ENCODE measurements around the gene BCOR.

Gene BCOR

DNA sequence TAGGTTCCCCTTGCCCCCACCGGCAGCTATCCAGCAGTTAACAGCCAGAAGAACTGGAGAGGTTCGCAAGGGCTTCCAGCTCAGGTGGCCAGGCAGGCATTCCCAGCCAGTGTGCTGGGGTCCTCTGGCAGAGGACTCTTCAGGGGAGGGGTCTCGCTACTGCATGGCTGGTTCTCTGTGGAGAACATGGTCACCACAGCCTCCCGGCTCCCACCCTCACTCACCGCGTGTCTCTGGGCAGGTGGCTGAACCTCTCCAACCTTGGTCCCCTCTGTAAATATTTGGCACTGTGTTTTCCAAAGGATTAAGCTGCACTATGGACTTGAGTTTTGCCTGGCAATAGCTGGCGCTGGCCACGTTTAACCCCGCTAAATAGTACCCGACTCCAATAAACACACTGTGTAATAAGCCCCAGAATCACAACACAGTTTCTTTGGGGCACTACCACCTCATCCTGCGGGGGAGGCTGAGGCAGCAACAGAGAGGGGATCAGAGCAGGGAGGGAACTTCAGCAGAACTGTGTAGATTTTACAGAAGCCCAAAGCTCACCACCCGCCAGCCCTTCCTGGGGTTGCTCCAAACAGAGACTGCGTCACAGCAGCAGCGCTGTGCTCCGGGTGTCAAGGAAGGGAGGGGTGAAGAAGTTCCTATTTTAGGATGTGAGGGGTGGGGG is 15.2 kb downstream of the BCOR start:
- Histone ChIP-seq H3K36me3 (peaks cover 25% of the 10 kb centered on the region; the same call in 1 of the 2 replicates), H3K4me1 (peaks cover 97% of the 10 kb centered on the region), H3K4me3 (peak overlapping the region; percentile 56), H3K9me3 (peaks cover 8% of the 10 kb centered on the region; the same call in 1 of the 2 replicates), H3K4me2 (peak overlapping the region; percentile 85), H3K27ac (peak overlapping the region; percentile 14; the same call in 1 of the 2 replicates), H3K9ac (peak overlapping the region; percentile 63; the same call in 1 of the 2 replicates), H3K27me3 (peaks cover 46% of the 10 kb centered on the region), H4K20me1 (peaks cover 100% of the 10 kb centered on the region)
- no peak for TF ChIP-seq Cebpa-rat (IDR thresholded peaks at IDR 0.05)

- Histone ChIP-seq H3K4me3 (no peak overlapping the region), H3K9me3 (peaks cover 8% of the 10 kb centered on the region; the same call in 1 of the 2 replicates), H3K4me1 (peaks cover 97% of the 10 kb centered on the region), H3K9ac (no peak overlapping the region; the same call in 1 of the 2 replicates), H4K20me1 (peaks cover 100% of the 10 kb centered on the region), H3K27me3 (peaks cover 37% of the 10 kb centered on the region), H3K36me3 (peaks cover 25% of the 10 kb centered on the region; the same call in 1 of the 2 replicates), H3K27ac (no peak overlapping the region), H3K4me2 (peak overlapping the region; percentile 85)
- TF ChIP-seq Cebpa-rat (IDR thresholded peaks at IDR 0.05): no peak
Observed at GRCh38 chrX:40081679-40082068, 16.1 kb downstream of the BCOR start.

DNA sequence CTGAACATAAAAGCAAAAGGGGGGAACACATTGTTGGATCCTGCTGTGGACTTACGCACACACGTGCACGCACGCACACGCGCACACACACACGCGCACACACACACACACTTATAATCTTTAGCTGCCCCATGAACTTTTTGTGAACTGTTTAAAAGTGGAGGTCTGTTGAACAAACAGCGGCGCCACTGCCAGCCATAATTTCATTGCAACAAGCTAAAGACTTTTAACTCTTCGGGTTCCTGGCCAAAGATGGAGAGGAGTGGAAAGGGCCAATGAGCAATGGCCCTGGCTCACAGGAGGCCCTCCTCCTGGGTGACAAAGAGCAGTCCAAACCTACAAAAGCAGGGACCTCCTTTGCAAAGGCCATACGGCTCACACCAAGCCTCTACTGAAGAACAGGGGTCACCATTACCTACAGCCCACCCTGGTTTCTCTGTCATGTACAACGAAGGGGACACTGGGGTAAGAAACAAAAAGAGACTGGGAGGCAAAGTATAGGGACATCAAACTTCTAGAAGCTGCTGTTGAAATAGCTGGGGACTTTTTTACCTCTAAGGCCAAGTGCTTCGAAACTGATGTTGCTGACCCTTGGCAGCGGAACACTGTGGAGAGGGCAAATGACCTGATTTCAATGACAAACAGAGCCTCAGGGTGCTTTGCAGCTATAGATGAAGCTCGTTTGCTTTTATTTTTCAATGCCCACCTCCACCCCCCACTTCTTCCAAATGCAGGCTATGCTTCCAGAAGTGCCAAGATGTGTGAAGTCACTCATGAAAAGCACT is 16.7 kb downstream of the BCOR start:
- no peak overlapping the region; the same call in 1 of the 2 replicates for H3K9ac ChIP-seq
- H3K9me3 ChIP-seq: peaks cover 8% of the 10 kb centered on the region; the same call in 1 of the 2 replicates
- peak overlapping the region; percentile 85 for H3K4me2 ChIP-seq
- TF ChIP-seq Cebpa-rat (IDR thresholded peaks at IDR 0.05): no peak
- peaks cover 25% of the 10 kb centered on the region for H3K36me3 ChIP-seq
- no peak overlapping the region for H3K4me3 ChIP-seq
- no peak overlapping the region for H3K27ac ChIP-seq
- H3K27me3 ChIP-seq: peaks cover 31% of the 10 kb centered on the region
- H3K4me1 ChIP-seq: peaks cover 97% of the 10 kb centered on the region
- peaks cover 100% of the 10 kb centered on the region for H4K20me1 ChIP-seq

DNA sequence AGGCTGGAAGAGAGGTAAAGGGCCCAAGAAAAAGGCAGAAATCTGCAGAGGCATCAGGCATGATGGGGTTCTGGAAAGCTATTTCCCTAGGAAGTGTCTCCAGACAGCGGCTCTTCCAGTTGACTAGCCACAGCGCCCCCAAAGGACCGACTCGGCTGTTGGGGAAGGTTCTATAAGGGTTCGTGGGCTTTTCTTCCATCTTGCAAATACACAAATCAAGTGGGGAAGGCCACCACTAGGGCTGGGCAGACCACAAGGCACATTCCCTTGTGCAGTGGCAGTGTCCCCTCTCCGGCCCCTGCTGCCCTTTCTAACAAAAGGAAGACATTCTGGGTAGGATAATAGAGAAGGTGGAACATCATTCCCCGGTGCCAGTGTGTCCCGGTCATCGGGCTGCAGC is 18.2 kb downstream of the BCOR start:
- Histone ChIP-seq H4K20me1 (peaks cover 100% of the 10 kb centered on the region), H3K4me3 (no peak overlapping the region), H3K27me3 (peaks cover 16% of the 10 kb centered on the region), H3K36me3 (peaks cover 40% of the 10 kb centered on the region), H3K4me1 (peaks cover 88% of the 10 kb centered on the region), H3K4me2 (peak overlapping the region; percentile 55), H3K27ac (no peak overlapping the region), H3K9ac (no peak overlapping the region), H3K9me3 (peaks cover 8% of the 10 kb centered on the region; the same call in 1 of the 2 replicates)
- no peak for TF ChIP-seq Cebpa-rat (IDR thresholded peaks at IDR 0.05)

DNA sequence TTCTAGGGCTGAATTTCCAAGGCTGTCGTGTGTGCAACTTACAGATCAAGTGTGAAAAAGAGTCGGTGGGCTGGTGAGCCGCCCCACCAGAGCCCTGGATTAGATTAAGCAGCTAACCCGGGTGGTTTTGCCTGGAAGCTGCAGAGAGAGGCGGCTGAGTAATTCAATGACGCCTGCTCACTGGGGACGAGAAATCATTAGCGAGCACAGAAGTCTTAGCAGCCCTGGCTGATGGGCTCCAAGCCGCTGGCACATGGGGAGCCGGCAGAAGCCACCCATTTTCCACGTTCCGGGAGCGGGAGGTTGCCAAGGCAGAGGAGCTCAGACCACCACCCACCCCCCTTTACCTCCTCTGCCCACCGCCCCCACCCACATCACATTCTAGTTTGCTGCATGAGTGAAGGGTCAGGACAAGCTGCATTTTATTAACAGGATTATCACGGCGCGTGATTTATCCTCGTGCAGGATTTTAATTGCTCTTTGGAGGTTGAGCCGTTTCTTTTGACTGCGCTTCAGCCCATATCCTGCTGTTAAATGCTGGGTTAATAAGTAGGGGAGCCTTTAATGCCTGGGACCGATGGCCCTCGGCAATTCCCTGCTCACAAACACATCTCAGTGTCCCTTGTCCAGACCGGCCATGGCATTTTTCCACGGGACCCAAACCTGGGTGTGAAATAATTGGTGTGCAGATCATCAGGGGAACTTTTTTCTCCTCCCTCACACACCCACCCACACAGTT is 19.1 kb downstream of the BCOR start:
- Histone ChIP-seq H3K36me3 (peaks cover 49% of the 10 kb centered on the region), H3K4me1 (peaks cover 80% of the 10 kb centered on the region), H4K20me1 (peaks cover 100% of the 10 kb centered on the region), H3K4me3 (no peak overlapping the region), H3K9me3 (peaks cover 3% of the 10 kb centered on the region; the same call in 1 of the 2 replicates), H3K27ac (no peak overlapping the region), H3K9ac (no peak overlapping the region), H3K27me3 (peaks cover 8% of the 10 kb centered on the region), H3K4me2 (peak overlapping the region; percentile 55)
- no peak for TF ChIP-seq Cebpa-rat (IDR thresholded peaks at IDR 0.05)

DNA sequence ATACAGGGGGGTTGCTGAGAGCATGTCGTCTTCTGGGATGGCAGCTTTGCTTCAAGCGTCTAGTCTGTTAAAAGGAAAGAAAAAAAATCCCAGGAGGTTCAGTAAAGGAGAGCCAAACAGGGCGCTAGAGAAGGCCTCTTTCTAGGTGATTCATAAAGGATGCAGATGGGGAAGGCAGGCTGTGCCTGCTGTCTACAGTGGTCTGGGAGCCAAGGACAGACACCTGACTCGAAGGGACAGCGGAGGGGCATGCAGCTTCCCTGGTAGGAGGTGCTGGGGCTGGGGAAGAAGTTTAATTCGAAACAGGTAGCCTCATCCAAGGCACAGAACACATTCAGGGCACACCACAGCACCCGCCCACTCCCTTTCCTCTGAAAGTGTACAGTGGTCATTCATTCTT is 19.9 kb downstream of the BCOR start:
- Histone ChIP-seq H4K20me1 (peaks cover 100% of the 10 kb centered on the region), H3K9me3 (no peaks in the 10 kb centered on the region), H3K36me3 (peaks cover 57% of the 10 kb centered on the region), H3K27me3 (0 out of 2 replicates have a peak, but pooled peaks cover 4% of the 10 kb centered on the region), H3K4me3 (no peak overlapping the region), H3K4me1 (peaks cover 75% of the 10 kb centered on the region), H3K4me2 (peak overlapping the region; percentile 55), H3K9ac (peak overlapping the region; percentile 45; the same call in 1 of the 2 replicates), H3K27ac (no peak overlapping the region)
- TF ChIP-seq Cebpa-rat (IDR thresholded peaks at IDR 0.05): no peak

DNA sequence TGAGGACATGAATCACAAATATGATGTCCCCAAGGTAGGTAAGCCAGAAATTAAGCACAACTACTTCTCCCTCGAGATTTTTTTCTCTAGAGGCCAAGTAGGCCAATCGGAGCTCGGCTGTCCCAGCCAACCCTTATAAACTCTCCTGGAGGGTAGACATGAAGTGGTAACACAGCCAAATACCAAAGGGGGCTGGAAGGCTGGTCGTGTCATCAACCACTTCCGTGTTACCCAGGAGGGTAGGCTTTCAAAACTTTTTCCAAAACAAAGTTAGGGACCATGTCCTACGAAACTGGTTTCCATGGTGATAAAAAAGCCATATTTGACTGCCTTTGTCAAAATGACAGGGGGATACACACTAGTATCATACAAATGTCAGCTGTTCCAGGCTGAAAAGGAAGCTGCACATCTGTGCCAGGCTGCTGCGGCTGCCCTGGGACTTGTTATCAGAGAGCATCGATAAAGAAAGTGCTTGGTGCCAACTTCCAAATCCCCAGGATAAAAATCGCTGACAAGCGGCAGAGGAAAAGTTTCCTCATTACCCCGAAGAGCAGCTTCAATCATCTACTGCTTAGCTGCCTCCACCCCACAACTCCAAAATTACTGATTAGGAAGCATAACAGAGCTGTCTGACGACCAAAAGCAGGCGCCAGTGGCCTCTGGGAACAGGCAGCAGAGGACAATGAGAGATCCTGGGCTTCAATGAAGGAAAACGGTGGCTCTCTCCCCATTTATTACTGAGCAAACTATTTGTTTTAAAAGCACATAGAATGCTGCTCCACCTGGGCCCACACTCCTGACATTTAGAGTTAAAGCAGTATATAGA is 20.8 kb downstream of the BCOR start:
- H3K4me1 ChIP-seq: peaks cover 65% of the 10 kb centered on the region
- H3K27ac ChIP-seq: no peak overlapping the region
- no peaks in the 10 kb centered on the region for H3K27me3 ChIP-seq
- H4K20me1 ChIP-seq: peaks cover 100% of the 10 kb centered on the region
- H3K36me3 ChIP-seq: peaks cover 66% of the 10 kb centered on the region
- H3K4me3 ChIP-seq: no peak overlapping the region
- H3K9me3 ChIP-seq: no peaks in the 10 kb centered on the region
- no peak for TF ChIP-seq Cebpa-rat (IDR thresholded peaks at IDR 0.05)
- peak overlapping the region; percentile 45; the same call in 1 of the 2 replicates for H3K9ac ChIP-seq
- H3K4me2 ChIP-seq: peak overlapping the region; percentile 55

GRCh38 chrX:40074959-40075332 is 22.8 kb downstream of the BCOR start:
- Histone ChIP-seq H3K27me3 (no peaks in the 10 kb centered on the region), H4K20me1 (peaks cover 100% of the 10 kb centered on the region), H3K36me3 (peaks cover 70% of the 10 kb centered on the region), H3K4me3 (no peak overlapping the region), H3K9ac (no peak overlapping the region), H3K27ac (no peak overlapping the region), H3K4me1 (peaks cover 45% of the 10 kb centered on the region), H3K9me3 (no peaks in the 10 kb centered on the region), H3K4me2 (no peak overlapping the region)
- no peak for TF ChIP-seq Cebpa-rat (IDR thresholded peaks at IDR 0.05)
